ENCODE data around the gene CFAP65. TPM values are rescaled to one million over a fixed set of nuclear protein-coding genes. Genes with fewer than 3 reads are reported as not detected.

CFAP65 gene
- total RNA-seq, 1 experiment from 2014 or later: 0.34 TPM

GRCh38 chr2:218988164-218988563 is 53.2 kb downstream of the CFAP65 start:
- Mint-ChIP-seq H3K4me1 (ENCODE audit: low read depth, unreplicated experiment) (no peaks in the 10 kb centered on the region), H3K36me3 (ENCODE audit: insufficient read depth, unreplicated experiment) (no peaks in the 10 kb centered on the region), H3K27me3 (ENCODE audit: insufficient read depth, unreplicated experiment) (peaks cover 42% of the 10 kb centered on the region), H3K4me3 (ENCODE audit: unreplicated experiment) (no peak overlapping the region), H3K9me3 (ENCODE audit: unreplicated experiment) (no peaks in the 10 kb centered on the region), H3K27ac (ENCODE audit: unreplicated experiment) (no peak overlapping the region)
- ChIA-PET POLR2A (no interaction called here), CTCF (interaction anchor here (0.9 kb wide), 1 partner anchor 42 kb away, joined by 5 read pairs; no protein-coding TSS in a partner anchor)
- H3K27me3 ChIP-seq (replicated peaks; ENCODE audit: control insufficient read depth, insufficient read depth, low read length): peaks cover 9% of the 10 kb centered on the region
- peaks cover 1% of the 10 kb centered on the region; the same call in 1 of the 2 replicates for H3K4me1 ChIP-seq
- H3K9me3 ChIP-seq: no peaks in the 10 kb centered on the region
- no TSS peak for BruUV-seq (replicated peaks)
- TF ChIP-seq CTCF (IDR thresholded peaks at IDR 0.05; ENCODE audit: insufficient read depth in 1 of 2, low read depth in 1 of 2, low read length in 1 of 2, severe bottlenecking in 1 of 2, unreplicated experiment in 1 of 2): no peak
- H3K36me3 ChIP-seq (ENCODE audit: control insufficient read depth, insufficient read depth, low read length): no peaks in the 10 kb centered on the region
- intact Hi-C loops (cut with micrococcal nuclease; ENCODE audit: unreplicated experiment): no loop called here
- peak in 1 of 2 experiments; percentile 1 for DNase-seq
- no peak overlapping the region for H3K4me3 ChIP-seq (ENCODE audit: low read depth, low read length)

DNA sequence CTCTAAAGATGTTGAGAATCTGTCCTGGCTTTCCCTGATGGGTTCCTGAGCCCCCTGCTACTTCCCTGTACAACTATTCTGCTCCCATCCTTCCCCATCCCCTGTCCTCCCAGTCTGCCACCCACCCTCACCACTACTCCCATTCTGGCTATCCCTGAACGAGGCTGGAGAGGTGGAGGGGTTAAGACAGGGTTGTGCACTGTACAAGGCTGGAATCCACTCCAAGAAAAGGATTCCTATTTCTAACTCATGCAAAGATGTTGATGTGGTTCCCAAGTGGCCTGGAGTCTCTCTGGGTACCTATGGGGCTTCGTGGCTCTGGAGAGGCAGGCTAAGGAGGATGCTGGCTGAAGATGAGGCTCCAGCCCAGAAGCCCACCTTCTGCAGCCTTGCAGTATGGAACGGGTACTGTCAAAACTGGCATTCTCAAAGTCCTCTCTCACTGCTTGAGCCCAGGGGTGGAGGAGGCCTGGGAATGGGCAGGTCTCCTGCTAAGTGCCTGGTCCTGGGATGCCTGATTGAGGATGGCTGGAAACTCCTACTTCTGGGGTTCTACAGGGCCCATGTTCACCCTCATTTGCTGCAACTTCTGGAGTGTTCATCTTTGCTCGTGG is 55.1 kb downstream of the CFAP65 start:
- TF ChIP-seq CTCF (IDR thresholded peaks at IDR 0.05; ENCODE audit: insufficient read depth in 1 of 2, low read depth in 1 of 2, low read length in 1 of 2, severe bottlenecking in 1 of 2, unreplicated experiment in 1 of 2): no peak
- DNase-seq: no peak
- no peak overlapping the region for H3K27ac Mint-ChIP-seq (ENCODE audit: unreplicated experiment)
- peaks cover 1% of the 10 kb centered on the region for H3K4me1 Mint-ChIP-seq (ENCODE audit: low read depth, unreplicated experiment)
- H3K4me1 ChIP-seq: peaks cover 9% of the 10 kb centered on the region
- CTCF ChIA-PET: no interaction called here
- H3K27me3 ChIP-seq (replicated peaks; ENCODE audit: control insufficient read depth, insufficient read depth, low read length): peaks cover 15% of the 10 kb centered on the region
- H3K36me3 ChIP-seq (ENCODE audit: control insufficient read depth, insufficient read depth, low read length): no peaks in the 10 kb centered on the region
- intact Hi-C loops (cut with micrococcal nuclease; ENCODE audit: unreplicated experiment): no loop called here
- no peak overlapping the region for H3K4me3 Mint-ChIP-seq (ENCODE audit: unreplicated experiment)
- BruUV-seq (replicated peaks): no TSS peak
- POLR2A ChIA-PET: no interaction called here
- H3K36me3 Mint-ChIP-seq (ENCODE audit: insufficient read depth, unreplicated experiment): no peaks in the 10 kb centered on the region
- peaks cover 41% of the 10 kb centered on the region for H3K27me3 Mint-ChIP-seq (ENCODE audit: insufficient read depth, unreplicated experiment)
- H3K4me3 ChIP-seq (ENCODE audit: low read depth, low read length): no peak overlapping the region
- no peaks in the 10 kb centered on the region for H3K9me3 Mint-ChIP-seq (ENCODE audit: unreplicated experiment)
- no peaks in the 10 kb centered on the region for H3K9me3 ChIP-seq

GRCh38 chr2:218985325-218986091 is 55.8 kb downstream of the CFAP65 start:
- Mint-ChIP-seq H3K4me3 (ENCODE audit: unreplicated experiment) (no peak overlapping the region), H3K4me1 (ENCODE audit: low read depth, unreplicated experiment) (peaks cover 6% of the 10 kb centered on the region), H3K36me3 (ENCODE audit: insufficient read depth, unreplicated experiment) (no peaks in the 10 kb centered on the region), H3K9me3 (ENCODE audit: unreplicated experiment) (no peaks in the 10 kb centered on the region), H3K27me3 (ENCODE audit: insufficient read depth, unreplicated experiment) (peaks cover 43% of the 10 kb centered on the region), H3K27ac (ENCODE audit: unreplicated experiment) (no peak overlapping the region)
- peaks cover 12% of the 10 kb centered on the region for H3K27me3 ChIP-seq (replicated peaks; ENCODE audit: control insufficient read depth, insufficient read depth, low read length)
- no peak overlapping the region for H3K4me3 ChIP-seq (ENCODE audit: low read depth, low read length)
- DNase-seq: no peak
- intact Hi-C loops (cut with micrococcal nuclease; ENCODE audit: unreplicated experiment): no loop called here
- H3K9me3 ChIP-seq: no peaks in the 10 kb centered on the region
- H3K36me3 ChIP-seq (ENCODE audit: control insufficient read depth, insufficient read depth, low read length): no peaks in the 10 kb centered on the region
- ChIA-PET POLR2A (no interaction called here), CTCF (interaction anchor here (1.0 kb wide), 1 partner anchor 16 kb away, joined by 3 read pairs; no protein-coding TSS in a partner anchor)
- no peak for TF ChIP-seq CTCF (IDR thresholded peaks at IDR 0.05; ENCODE audit: insufficient read depth in 1 of 2, low read depth in 1 of 2, low read length in 1 of 2, severe bottlenecking in 1 of 2, unreplicated experiment in 1 of 2)
- BruUV-seq (replicated peaks): no TSS peak
- peaks cover 14% of the 10 kb centered on the region for H3K4me1 ChIP-seq
